Measurements from ENCODE around the gene SUCLA2.
A peak's percentile ranks its signal among the peaks of the same experiment; 100 is the strongest.
"Not testable (repeated sequence)": the region's sequence is repeated elsewhere in the genome, so short reads cannot be mapped to it uniquely, and the experiment has no call there.

The SUCLA2 gene

DNA sequence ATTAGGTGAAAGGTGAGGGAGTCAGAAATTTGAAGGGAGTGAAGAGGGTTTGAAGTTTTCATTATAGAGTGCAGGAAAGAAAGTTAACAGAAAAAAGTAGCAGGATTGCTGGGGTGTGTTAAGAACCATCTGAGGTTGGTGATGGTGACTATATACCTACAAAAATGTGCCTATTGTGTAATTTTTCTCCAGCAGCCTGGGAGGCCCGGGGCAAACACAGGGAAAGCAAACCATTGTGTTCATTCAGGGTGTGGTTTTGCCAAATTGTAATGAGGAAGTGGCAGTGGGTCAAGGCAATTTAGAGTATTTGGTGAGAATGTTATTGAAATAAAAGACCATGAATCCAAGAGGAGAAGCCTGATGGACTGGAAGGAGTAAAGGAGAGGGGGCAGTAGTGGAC lies 8.2 kb upstream of the SUCLA2 start:
- H3K9me3 Mint-ChIP-seq: no peaks in the 10 kb centered on the region
- H3K4me1 Mint-ChIP-seq: no peaks in the 10 kb centered on the region
- peaks cover 35% of the 10 kb centered on the region for H3K36me3 Mint-ChIP-seq
- no peak overlapping the region for H3K4me3 Mint-ChIP-seq
- H3K27me3 Mint-ChIP-seq: no peaks in the 10 kb centered on the region
- no peak overlapping the region for H3K27ac Mint-ChIP-seq
- ATAC-seq: no peak

DNA sequence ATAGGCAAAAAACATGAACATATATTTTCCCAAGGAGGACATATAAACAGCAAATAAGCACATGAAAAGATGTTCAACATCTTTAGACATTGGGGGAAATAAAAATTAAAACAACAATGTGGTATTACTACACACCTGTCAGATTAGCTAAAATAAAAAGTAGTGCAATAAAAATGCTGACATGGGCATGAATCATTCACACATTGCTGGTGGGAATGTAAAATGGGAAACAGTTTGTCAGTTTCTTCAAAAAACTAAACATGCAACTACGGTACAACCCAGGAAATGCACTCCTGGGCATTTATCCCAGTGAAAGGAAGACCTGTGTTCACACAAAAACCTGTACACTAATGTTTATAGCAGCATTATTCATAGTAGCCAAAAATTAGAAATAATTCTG lies 5.3 kb upstream of the SUCLA2 start:
- peaks cover 22% of the 10 kb centered on the region for H3K36me3 Mint-ChIP-seq
- no peaks in the 10 kb centered on the region for H3K9me3 Mint-ChIP-seq
- H3K27me3 Mint-ChIP-seq: no peaks in the 10 kb centered on the region
- H3K27ac Mint-ChIP-seq: no peak overlapping the region
- ATAC-seq: no peak
- no peak overlapping the region for H3K4me3 Mint-ChIP-seq
- peaks cover 7% of the 10 kb centered on the region for H3K4me1 Mint-ChIP-seq

DNA sequence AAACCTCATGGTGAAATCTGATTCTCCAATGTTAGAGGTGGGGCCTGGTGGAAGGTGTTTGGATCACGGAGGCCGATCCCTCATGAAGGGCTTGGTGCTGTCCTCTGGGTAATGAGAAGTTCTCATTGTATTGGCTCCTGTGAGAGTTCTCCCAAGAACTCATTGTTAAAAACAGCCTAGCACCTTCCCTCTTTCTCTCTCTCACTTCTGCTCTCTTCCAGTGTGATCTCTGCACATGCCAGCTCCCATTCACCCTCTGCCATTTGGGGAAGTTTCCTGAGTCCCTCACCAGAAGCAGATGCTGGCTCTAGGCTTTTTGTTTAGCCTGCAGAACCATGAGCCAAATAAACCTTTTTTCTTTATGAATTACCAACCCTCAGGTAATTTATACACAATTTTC lies 3.1 kb upstream of the SUCLA2 start:
- no peaks in the 10 kb centered on the region for H3K27me3 Mint-ChIP-seq
- H3K27ac Mint-ChIP-seq: no peak overlapping the region
- no peak for ATAC-seq
- peaks cover 7% of the 10 kb centered on the region for H3K36me3 Mint-ChIP-seq
- H3K4me1 Mint-ChIP-seq: peaks cover 27% of the 10 kb centered on the region
- H3K9me3 Mint-ChIP-seq: no peaks in the 10 kb centered on the region
- no peak overlapping the region for H3K4me3 Mint-ChIP-seq

DNA sequence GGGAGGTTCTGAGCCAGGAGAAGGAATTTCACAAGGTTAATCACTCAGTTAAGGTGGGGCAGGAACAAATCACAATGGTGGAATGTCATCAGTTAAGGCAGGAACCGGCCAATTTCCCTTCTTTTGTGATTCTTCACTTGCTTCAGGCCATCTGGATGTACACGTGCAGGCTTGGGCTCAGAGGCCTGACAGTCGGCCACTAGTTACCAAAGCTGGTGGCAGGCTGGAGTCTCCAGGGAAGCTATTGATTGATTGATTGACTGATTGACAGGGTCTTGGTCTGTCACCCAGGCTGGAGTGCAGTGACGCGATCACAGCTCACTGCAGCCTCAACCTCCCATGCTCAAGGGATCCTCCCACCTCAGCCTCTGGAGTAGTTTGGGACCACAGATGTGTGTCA lies 926 bp upstream of the SUCLA2 start:
- H3K36me3 Mint-ChIP-seq, ATAC-seq, H3K9me3 Mint-ChIP-seq, H3K27me3 Mint-ChIP-seq: not testable (repeated sequence)
- Mint-ChIP-seq H3K27ac (peak overlapping the region; percentile 91), H3K4me3 (peak overlapping the region; percentile 97), H3K4me1 (peaks cover 37% of the 10 kb centered on the region)

DNA sequence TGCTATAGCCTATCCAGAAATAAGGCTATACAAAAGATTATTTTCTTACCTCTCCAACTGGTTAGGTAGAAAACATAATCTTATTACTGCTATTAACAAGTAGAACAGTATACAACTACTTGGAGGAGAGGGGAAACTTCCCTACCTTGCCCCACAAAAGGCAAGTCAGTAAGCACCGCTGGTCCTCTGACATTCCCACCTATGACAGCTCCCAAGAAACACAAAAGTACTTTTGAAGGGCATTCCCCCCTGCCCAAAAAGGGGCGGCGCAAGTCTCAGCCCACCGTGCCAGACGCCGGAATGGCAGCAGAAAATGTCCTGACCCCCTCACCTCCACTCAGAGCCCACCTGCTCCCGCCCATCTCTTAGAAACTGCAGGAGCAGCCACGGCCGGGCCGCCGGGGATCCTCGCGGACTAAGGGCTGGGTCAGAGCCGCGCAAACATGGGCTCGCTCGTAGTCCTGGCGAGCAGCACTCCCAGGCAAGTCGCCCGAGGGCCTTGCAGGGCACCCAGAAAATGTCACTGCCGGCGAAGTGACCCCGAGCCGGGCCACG lies 437 bp downstream of the SUCLA2 start:
- ATAC-seq: peak; percentile 66
- H3K4me1 Mint-ChIP-seq: peaks cover 38% of the 10 kb centered on the region
- H3K4me3 Mint-ChIP-seq: peak overlapping the region; percentile 97
- no peaks in the 10 kb centered on the region for H3K9me3 Mint-ChIP-seq
- H3K27me3 Mint-ChIP-seq: no peaks in the 10 kb centered on the region
- peak overlapping the region; percentile 91 for H3K27ac Mint-ChIP-seq
- peaks cover 8% of the 10 kb centered on the region for H3K36me3 Mint-ChIP-seq

DNA sequence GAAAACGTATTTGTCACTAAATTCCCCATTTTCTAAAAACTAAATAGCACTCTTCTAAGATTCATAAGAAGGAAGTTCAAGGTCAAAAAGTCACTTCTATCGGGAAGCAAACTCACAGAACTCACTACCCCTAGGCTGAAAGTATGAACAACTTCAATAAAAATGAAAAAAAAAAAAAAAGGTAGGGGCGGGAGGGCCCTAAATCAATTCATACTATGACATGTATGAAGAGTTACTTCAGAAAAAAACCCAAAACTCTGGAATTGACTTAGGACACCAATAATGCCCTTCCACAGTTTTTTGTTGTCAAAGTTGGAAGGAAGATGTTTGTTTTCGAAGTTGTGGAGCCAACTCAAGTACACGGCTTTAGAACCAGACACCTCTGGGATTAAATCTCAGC lies 1.1 kb downstream of the SUCLA2 start:
- no peaks in the 10 kb centered on the region for H3K27me3 Mint-ChIP-seq
- no peak for ATAC-seq
- no peaks in the 10 kb centered on the region for H3K9me3 Mint-ChIP-seq
- peak overlapping the region; percentile 97 for H3K4me3 Mint-ChIP-seq
- peak overlapping the region; percentile 91 for H3K27ac Mint-ChIP-seq
- peaks cover 8% of the 10 kb centered on the region for H3K36me3 Mint-ChIP-seq
- H3K4me1 Mint-ChIP-seq: peaks cover 38% of the 10 kb centered on the region

DNA sequence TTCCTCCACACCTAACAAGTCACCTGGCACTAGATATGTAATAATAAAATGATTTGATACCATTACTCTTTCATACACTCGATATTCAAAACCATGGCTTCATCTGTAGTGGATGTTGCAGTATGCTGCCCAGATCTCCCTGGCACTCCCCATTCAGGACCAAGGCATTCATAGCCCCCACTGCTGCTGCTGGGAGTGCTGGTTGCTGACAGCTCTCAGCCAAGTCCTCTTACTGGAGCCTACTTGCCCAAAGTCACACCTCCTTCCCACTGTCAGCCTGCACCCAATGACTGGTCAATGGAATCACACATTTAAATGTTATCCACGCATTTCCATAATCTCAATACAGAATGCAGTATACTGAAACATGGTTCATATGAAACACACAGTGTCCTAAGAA lies 3.7 kb downstream of the SUCLA2 start:
- H3K4me3 Mint-ChIP-seq: no peak overlapping the region
- no peak for ATAC-seq
- peak overlapping the region; percentile 12 for H3K27ac Mint-ChIP-seq
- H3K27me3 Mint-ChIP-seq: no peaks in the 10 kb centered on the region
- peaks cover 26% of the 10 kb centered on the region for H3K36me3 Mint-ChIP-seq
- peaks cover 38% of the 10 kb centered on the region for H3K4me1 Mint-ChIP-seq
- H3K9me3 Mint-ChIP-seq: no peaks in the 10 kb centered on the region

DNA sequence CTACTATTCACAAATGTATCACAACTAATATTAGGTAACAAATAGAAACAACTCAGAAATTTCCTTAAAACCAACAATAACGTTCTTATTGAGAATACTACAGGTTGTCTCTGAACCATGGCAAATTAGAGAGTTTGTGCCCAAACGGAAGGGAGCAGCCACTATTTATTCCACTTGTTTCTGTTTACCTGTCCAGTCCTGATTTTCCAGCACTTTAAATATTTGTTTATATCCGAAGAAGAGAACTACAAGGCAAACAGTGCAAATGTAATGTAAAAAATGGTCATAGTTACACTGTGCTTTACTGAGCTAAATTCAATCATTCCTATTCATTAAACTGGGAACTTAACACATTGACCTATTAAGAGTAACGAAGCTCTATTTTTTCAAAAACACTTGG lies 9.2 kb downstream of the SUCLA2 start:
- Mint-ChIP-seq H3K36me3 (peaks cover 55% of the 10 kb centered on the region), H3K27ac (no peak overlapping the region), H3K4me3 (no peak overlapping the region), H3K9me3 (no peaks in the 10 kb centered on the region), H3K4me1 (peaks cover 9% of the 10 kb centered on the region), H3K27me3 (no peaks in the 10 kb centered on the region)
- ATAC-seq: no peak

DNA sequence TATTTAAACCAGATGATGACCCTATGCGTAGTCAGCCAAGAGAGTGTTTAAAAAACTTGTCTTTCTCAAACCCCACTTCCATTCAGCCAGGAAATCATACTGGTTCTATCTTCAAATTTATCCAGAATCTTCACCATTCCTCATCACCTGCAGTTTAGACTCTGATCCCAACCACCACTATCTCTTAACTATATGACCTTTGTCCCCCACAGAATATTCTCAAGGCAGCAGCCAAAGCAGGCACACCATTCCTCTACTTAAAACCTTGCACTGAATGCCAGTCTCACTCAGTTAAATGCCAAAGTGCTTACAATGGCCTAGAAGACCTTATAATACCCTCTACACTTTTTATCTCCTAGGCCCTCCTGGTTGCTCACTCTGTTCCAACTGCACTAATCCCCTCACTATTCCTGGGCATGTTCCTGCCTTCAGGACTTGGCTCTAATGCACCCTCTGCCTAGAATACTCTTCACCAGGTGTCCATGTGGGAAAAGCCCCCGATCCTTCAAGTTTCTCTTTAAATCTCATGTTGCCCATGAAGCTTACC lies 10.1 kb downstream of the SUCLA2 start:
- no peak overlapping the region for H3K27ac Mint-ChIP-seq
- peaks cover 63% of the 10 kb centered on the region for H3K36me3 Mint-ChIP-seq
- no peaks in the 10 kb centered on the region for H3K27me3 Mint-ChIP-seq
- ATAC-seq: no peak
- H3K4me3 Mint-ChIP-seq: no peak overlapping the region
- peaks cover 9% of the 10 kb centered on the region for H3K4me1 Mint-ChIP-seq
- H3K9me3 Mint-ChIP-seq: no peaks in the 10 kb centered on the region

DNA sequence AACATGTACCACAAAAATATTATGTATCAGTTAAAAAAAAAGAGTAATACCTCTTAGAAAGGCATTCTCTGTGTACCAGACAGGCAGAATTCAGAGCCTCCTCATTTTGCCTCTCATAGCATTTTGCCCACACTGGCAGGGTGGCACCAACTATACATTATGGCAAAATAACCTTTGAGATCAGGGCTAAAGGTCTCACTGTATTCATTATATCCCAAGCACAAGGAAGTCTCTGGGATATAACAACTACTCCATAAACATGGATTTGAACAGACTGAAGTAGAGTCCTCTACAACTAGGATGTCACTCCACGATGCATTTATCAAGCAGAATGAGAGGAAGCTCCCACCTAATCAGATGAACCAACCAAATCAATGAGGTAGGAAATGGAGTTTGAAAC lies 10.6 kb downstream of the SUCLA2 start:
- peaks cover 69% of the 10 kb centered on the region for H3K36me3 Mint-ChIP-seq
- no peaks in the 10 kb centered on the region for H3K27me3 Mint-ChIP-seq
- H3K27ac Mint-ChIP-seq: no peak overlapping the region
- peaks cover 9% of the 10 kb centered on the region for H3K4me1 Mint-ChIP-seq
- H3K9me3 Mint-ChIP-seq: no peaks in the 10 kb centered on the region
- no peak for ATAC-seq
- H3K4me3 Mint-ChIP-seq: no peak overlapping the region

DNA sequence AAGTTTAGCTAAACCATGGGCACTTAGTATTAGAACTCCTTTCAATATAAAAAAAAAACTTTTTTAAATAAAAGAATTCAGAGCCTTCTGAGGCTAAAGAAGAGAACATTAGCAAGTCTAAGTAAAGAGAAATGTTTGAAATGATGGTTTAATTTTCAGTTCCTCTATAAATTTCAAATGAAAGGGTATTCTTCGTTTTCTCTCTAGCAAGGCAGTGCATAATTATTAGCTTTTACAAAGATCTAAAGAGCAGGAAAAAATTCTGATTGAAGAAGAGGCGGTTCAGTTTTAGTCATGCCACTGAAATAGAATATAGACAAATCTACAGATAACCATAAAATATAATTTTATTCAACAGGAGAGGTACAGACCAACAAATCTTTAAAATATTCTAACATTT lies 18.0 kb downstream of the SUCLA2 start:
- Mint-ChIP-seq H3K27me3 (no peaks in the 10 kb centered on the region), H3K36me3 (peaks cover 70% of the 10 kb centered on the region), H3K4me1 (peaks cover 4% of the 10 kb centered on the region), H3K9me3 (peaks cover 3% of the 10 kb centered on the region), H3K4me3 (no peak overlapping the region), H3K27ac (peak overlapping the region; percentile 30)
- no peak for ATAC-seq

DNA sequence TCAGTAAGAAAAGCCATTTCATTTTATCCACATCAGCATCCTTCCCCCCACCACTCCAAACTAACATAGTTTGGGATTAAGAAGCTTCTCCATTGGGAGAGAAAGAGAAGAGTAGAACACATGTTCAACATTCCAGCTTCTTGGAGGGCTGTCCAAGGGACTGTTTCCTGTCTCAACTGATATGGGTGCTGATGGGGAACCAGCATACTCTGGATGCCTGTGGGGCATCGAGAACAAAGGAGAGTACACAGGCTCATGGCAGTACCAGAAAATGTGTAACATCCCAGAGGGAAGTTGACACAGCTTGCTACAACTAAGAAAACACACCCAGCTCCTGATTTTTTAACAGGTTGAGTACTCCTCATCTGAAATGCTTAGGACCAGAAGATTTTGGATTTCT lies 24.7 kb downstream of the SUCLA2 start:
- H3K9me3 Mint-ChIP-seq: peaks cover 6% of the 10 kb centered on the region
- peaks cover 81% of the 10 kb centered on the region for H3K36me3 Mint-ChIP-seq
- no peak overlapping the region for H3K27ac Mint-ChIP-seq
- H3K27me3 Mint-ChIP-seq: no peaks in the 10 kb centered on the region
- H3K4me3 Mint-ChIP-seq: no peak overlapping the region
- no peak for ATAC-seq
- peaks cover 13% of the 10 kb centered on the region for H3K4me1 Mint-ChIP-seq

DNA sequence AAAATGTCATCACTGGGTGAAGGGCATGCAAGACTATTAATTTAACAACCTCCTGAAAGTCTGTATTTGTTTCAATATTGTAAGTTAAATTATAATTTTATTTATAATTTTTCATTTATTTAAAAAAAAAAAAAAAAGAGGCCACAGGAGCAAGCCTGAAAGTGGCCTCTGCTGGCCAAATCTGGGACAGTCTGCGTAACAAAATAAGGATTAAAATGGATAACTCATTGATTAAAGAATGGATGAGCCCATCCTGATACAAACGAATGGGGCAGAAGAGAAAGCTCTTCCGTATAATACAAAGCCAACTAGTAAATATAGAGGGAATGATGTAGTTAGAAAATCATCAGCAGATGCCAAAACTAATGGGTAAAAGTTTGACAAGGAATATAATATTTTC lies 36.2 kb downstream of the SUCLA2 start:
- H3K9me3 Mint-ChIP-seq: peaks cover 2% of the 10 kb centered on the region
- no peaks in the 10 kb centered on the region for H3K27me3 Mint-ChIP-seq
- H3K4me1 Mint-ChIP-seq: no peaks in the 10 kb centered on the region
- ATAC-seq: no peak
- H3K27ac Mint-ChIP-seq: no peak overlapping the region
- peaks cover 80% of the 10 kb centered on the region for H3K36me3 Mint-ChIP-seq
- no peak overlapping the region for H3K4me3 Mint-ChIP-seq

DNA sequence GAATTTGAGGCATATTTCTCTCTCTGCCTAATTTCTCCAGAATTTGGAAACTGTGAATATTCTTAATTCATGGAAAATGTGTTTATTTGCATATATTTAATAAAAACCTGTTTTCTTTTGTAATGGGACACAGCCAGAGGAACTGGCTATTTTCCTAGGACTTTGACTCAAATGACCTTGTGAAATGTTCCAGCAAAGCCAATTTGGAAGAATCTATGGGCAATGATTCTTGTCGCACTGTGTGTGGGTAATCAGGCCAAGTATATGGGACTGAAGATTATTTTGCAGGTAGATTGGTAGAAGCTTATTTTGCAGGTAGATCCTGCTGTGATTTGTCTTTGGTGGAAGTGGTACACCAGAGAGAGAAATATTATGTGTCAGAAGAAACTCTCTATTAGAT lies 38.8 kb downstream of the SUCLA2 start:
- peaks cover 92% of the 10 kb centered on the region for H3K36me3 Mint-ChIP-seq
- no peak overlapping the region for H3K27ac Mint-ChIP-seq
- no peak overlapping the region for H3K4me3 Mint-ChIP-seq
- peaks cover 13% of the 10 kb centered on the region for H3K9me3 Mint-ChIP-seq
- no peak for ATAC-seq
- H3K27me3 Mint-ChIP-seq: no peaks in the 10 kb centered on the region
- H3K4me1 Mint-ChIP-seq: no peaks in the 10 kb centered on the region

DNA sequence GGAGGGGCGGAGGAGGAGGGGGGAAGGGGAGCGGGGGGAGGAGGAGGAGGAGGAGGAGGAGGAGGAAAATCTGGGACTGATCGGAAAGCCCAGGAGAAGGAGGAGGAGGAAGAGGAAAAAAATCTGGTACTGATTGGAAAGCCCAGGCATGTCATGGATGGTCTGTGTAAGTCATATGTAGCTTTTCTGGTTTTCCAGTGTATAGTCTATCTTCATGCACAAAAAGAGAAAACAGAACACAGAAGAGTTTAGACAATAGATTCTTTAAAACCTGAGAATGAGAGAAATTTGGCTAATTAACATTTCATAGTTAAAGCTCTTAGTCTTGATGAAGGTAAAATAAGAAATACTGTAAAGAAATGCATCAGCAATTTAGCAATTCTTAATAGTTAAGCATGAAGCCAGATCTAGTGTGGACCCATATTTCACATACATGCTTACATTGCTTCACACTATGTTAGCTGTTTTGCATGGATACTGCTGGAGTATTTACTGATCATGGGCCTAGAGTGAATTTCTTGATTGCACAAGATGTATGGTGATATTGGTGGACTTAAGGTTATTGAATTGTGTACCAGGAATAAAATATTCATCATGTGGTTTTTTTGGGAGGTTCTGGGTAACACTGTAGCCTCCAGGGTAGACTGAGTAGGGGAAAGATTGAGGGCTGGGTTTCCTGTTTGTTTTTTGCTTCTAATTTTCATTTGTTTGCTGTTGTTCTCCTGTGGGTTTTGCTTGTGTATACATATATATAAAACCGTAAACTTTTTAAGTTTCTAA lies 41.4 kb downstream of the SUCLA2 start:
- peaks cover 94% of the 10 kb centered on the region for H3K36me3 Mint-ChIP-seq
- peaks cover 30% of the 10 kb centered on the region for H3K9me3 Mint-ChIP-seq
- H3K27ac Mint-ChIP-seq: no peak overlapping the region
- ATAC-seq: no peak
- H3K4me1 Mint-ChIP-seq: peaks cover 17% of the 10 kb centered on the region
- no peak overlapping the region for H3K4me3 Mint-ChIP-seq
- no peaks in the 10 kb centered on the region for H3K27me3 Mint-ChIP-seq

DNA sequence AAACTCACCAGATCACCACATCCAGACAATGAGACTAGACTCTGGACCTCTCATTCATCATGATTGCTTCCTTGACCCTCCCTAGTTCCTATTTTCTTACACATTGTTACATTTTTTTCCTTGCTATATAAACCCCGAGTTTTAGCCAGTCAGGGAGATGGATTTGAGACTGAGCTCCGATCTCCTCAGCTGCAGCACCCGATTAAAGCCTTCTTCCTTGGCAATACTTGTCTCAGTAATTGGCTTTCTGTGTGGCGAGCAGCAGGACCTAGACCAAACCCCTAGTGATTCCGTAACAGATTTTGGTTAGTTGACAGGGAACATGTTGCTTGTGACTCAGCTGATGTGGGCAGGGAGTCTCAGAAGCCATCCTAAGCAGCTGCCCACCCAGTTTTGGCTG lies 44.0 kb downstream of the SUCLA2 start:
- Mint-ChIP-seq H3K4me1 (peaks cover 17% of the 10 kb centered on the region), H3K9me3 (peaks cover 30% of the 10 kb centered on the region), H3K36me3 (peaks cover 89% of the 10 kb centered on the region), H3K27ac (no peak overlapping the region), H3K27me3 (no peaks in the 10 kb centered on the region), H3K4me3 (no peak overlapping the region)
- no peak for ATAC-seq

Data from stimulated activated memory B cell treated with anti-CD40 and anti-IgM and Interleukin-4, amounts not matched to agents 10 μg/mL and 1 μg/mL and 100 μg/mL, for 72 hours (primary cell).